Fibroblast of pulmonary artery (primary cell): ENCODE results near the gene CASZ1.

ENCODE experiments used
- DNase-seq: peaks from one replicate; pipeline ENCODE4 v3.0.0-alpha.2; 2010; ENCODE audit warnings: low read depth
- H3K4me3 ChIP-seq: replicated peaks from 2 replicates; pipeline ENCODE4 v1.5.1; 2011; ENCODE audit warnings: low read depth, mild to moderate bottlenecking, control low read depth, low read length, moderate library complexity
- TF ChIP-seq, protein P1 (sequence below): IDR thresholded peaks from 2 replicates; pipeline ENCODE4 v1.5.1; 2011; ENCODE audit warnings: mild to moderate bottlenecking, control low read depth, low read length, inconsistent platforms; ENCODE audit errors: missing control alignments

CASZ1 gene

GRCh38 chr1:10678852-10679251, 117.6 kb downstream of the CASZ1 start:
- no peak for DNase-seq
- TF ChIP-seq, protein P1, sequence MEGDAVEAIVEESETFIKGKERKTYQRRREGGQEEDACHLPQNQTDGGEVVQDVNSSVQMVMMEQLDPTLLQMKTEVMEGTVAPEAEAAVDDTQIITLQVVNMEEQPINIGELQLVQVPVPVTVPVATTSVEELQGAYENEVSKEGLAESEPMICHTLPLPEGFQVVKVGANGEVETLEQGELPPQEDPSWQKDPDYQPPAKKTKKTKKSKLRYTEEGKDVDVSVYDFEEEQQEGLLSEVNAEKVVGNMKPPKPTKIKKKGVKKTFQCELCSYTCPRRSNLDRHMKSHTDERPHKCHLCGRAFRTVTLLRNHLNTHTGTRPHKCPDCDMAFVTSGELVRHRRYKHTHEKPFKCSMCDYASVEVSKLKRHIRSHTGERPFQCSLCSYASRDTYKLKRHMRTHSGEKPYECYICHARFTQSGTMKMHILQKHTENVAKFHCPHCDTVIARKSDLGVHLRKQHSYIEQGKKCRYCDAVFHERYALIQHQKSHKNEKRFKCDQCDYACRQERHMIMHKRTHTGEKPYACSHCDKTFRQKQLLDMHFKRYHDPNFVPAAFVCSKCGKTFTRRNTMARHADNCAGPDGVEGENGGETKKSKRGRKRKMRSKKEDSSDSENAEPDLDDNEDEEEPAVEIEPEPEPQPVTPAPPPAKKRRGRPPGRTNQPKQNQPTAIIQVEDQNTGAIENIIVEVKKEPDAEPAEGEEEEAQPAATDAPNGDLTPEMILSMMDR: no peak
- H3K4me3 ChIP-seq: no peak overlapping the region

GRCh38 chr1:10678402-10678801, 118.0 kb downstream of the CASZ1 start:
- DNase-seq: no peak
- TF ChIP-seq, protein P1: no peak
- H3K4me3 ChIP-seq: no peak overlapping the region

DNA sequence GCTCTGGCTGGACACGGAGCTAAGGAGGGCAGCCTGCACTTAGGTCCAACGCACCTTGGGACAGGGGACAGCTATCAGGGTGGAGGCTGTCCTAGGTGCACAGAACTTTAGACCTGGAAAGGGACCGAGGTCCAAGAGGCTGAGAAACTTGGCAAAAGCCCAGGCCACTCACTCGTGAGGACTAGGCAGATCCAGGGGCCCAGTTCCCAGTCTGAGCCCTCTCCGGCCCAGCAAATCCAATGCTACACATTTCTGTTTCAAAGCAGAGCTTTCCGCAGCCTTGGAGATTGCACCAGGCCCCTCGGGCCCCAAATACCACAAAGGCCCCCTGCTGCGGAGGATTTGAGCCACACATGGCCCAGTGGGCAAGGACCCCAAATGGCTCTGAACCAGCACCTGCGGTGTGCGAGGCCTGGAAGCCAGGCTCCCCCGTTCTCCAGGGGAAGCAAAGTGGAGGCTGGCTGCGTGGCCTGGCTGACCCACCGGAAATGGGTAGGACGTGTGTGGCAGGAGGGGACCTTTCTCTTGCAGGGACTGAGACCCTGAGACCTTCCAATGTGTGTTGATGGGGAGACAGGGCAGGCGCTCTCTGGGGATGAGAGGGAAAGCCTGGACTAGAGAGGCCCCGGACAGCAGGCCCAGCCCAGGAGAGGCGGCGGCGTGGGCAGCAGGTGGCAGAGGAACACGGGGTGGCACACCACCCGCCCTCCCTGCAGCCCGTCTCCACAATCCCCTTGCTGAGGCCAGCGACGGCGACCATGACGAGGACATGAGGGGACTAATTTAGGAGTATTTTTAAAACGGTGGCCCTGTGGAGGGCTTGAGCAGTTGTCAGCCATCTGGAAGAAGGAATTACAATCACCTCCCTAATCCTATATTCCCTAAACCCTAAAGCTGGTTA, 118.7 kb downstream of the CASZ1 start:
- no peak for DNase-seq
- no peak overlapping the region for H3K4me3 ChIP-seq
- TF ChIP-seq, protein P1: no peak

- TF ChIP-seq, protein P1: no peak
- DNase-seq: no peak
- H3K4me3 ChIP-seq: no peak overlapping the region
Measured at GRCh38 chr1:10676963-10677362, 119.5 kb downstream of the CASZ1 start.

DNA sequence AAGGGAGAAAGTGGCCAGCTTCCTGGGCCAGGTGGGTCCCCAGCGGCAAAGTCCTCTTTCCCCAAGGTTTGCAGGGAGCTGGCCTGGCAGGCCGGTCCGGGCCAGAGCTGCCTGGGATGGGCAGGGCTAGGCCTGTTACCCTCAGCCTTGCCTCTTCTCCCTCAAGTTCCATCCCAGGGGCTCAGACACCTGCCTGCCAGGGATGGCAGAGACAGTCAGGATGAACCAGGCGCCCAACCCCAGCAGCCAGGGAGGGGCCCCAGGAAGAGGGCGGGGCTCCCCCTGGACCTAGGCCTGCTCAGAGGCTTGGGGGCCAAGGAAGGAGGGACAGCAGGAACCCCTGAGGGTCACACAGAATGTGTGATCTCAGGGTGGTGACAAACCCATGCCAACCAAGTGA, 120.6 kb downstream of the CASZ1 start:
- DNase-seq: no peak
- H3K4me3 ChIP-seq: no peak overlapping the region
- TF ChIP-seq, protein P1: no peak

DNA sequence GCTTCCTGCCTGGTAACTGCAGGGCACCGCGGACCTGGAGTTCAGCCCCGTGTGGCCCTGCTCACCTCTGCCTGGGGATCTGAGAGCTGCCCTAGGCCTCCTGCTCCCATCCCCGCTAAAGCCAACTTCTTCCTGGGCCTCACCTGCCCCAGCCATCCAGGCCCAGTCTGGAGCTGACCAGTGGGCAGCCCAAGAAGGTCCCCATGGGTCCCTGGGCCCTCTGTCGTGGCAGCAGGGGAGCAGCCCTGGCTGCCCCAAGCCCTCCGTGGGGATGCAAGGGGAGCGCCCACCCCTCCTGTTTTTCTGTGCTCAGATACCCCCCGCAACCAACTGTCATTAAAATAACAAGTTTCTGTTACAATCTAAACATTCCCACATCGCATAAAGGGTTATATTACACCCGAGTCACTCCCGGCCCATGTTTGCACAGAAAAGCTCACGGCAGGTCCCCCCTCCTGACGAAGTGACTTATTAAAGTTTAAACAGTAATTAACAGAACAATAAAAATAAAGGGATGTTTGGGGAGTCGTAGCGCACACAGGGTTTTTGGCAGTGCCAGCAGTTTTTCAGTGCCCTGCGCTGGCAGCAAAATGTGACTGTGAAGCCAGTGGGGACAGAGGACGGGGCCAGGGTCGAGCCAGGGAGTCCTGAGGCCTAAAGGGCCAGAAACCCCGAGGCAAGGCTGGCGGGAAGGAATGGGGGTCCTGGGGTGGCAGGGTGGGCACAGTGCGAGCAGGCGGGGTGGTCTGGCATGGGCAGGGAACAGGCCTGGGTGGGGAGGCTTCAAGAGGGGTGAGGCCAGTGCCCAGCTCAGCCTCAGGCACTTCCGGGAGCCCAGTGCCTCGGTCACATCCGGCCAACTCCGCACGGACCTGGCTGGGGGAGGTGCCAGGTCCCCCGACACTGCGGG, 121.5 kb downstream of the CASZ1 start:
- TF ChIP-seq, protein P1: no peak
- DNase-seq: no peak
- no peak overlapping the region for H3K4me3 ChIP-seq
